ENCODE results near the gene KCNA1.
"Not testable (repeated sequence)": the region's sequence is repeated elsewhere in the genome, so short reads cannot be mapped to it uniquely, and the experiment has no call there.

Gene KCNA1

DNA sequence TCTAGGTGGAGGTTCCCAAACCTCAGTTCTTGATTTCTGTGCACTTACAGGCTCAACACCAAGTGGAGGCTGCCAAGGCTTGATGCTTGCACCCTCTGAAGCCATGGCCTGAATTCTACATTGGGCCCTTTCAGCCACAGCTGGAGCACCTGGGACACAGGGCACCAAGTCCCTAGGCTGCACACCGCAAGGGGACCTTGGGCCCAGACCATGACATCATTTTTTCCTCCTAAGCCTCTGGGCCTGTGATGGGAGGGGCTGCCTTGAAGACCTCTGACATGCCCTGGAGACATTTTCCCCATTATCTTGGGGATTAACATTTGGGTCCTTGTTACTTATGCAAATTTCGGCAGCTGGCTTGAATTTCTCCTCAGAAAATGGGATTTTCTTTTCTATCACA, 30.2 kb upstream of the KCNA1 start:
- H3K4me1 ChIP-seq (ENCODE audit: control insufficient read depth, insufficient read depth, low read length); H3K27me3 ChIP-seq (ENCODE audit: control insufficient read depth, insufficient read depth, low read length); H3K27ac ChIP-seq (ENCODE audit: low read length); DNase-seq (ENCODE audit: low read depth, low spot score); H3K36me3 ChIP-seq (ENCODE audit: control insufficient read depth, insufficient read depth, low read length); H3K9me3 ChIP-seq (ENCODE audit: control insufficient read depth, insufficient read depth, low read length); H3K4me3 ChIP-seq (ENCODE audit: low read length): not testable (repeated sequence)
- no CpG with 5 or more reads among the region's 2 CpGs for WGBS (ENCODE audit: insufficient coverage, insufficient read length)

DNA sequence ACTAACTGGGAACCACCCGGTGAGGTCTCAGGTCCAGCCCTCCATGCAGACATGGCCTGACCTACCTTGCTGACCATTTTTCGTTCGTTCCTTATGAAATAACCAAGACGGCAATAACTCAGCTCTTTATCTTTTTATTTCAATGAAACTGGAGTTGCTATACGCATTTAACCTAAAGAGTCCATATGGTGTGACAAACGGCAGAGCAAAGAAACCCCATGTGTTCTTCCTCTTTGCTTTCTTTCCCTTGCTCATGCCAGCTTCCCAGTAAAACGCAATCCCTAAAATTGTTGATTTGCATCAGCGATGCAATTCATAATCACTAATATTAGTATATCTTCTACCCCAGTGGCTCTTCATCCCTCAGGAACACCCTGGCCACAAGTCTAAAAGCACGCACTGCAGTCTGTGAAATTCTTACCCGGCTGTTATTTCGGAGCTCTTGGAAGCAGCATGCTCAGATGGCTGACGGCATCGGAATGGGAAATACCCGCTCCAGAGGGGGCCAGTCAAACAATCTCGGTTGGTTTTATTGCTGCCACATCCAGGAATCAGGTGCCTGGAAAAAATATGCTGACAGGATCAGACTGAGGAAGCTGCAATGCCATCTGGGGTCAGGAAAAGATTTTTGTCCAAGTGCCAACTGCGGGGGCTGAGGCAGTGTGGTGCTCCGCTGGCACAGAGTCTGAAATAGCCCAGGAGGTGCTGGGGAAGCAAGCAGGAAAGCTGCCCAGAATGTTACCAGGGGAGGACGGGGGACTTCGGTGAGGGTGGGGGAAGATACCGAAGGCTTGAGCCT, 28.2 kb upstream of the KCNA1 start:
- no peaks in the 10 kb centered on the region for H3K4me1 ChIP-seq (ENCODE audit: control insufficient read depth, insufficient read depth, low read length)
- no peak overlapping the region for H3K4me3 ChIP-seq (ENCODE audit: low read length)
- no peak overlapping the region for H3K27ac ChIP-seq (ENCODE audit: low read length)
- no peaks in the 10 kb centered on the region for H3K9me3 ChIP-seq (ENCODE audit: control insufficient read depth, insufficient read depth, low read length)
- DNase-seq (ENCODE audit: low read depth, low spot score) = no peak
- no CpG with 5 or more reads among the region's 20 CpGs for WGBS (ENCODE audit: insufficient coverage, insufficient read length)
- H3K27me3 ChIP-seq (ENCODE audit: control insufficient read depth, insufficient read depth, low read length) = no peaks in the 10 kb centered on the region
- H3K36me3 ChIP-seq (ENCODE audit: control insufficient read depth, insufficient read depth, low read length) = no peaks in the 10 kb centered on the region

DNA sequence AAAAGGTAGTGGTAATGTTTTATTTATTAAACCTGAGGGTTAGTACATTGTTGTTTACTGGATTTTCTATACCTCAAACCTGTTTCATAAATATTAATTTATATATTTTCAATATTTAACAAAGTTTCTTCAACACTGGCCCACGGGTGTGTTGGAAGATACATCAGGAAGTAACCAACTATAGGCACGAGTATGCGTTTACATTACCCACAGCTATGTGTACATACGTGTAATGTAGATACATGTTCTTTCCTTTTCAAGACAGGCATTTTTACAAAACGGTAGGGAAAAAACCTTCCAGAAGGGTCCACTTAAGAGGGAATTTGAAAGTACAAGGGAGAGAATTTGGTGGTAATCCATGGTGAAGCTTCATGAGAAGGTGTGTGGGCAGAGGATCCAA, 17.8 kb upstream of the KCNA1 start:
- no CpG with 5 or more reads among the region's 5 CpGs for WGBS (ENCODE audit: insufficient coverage, insufficient read length)
- Histone ChIP-seq H3K36me3 (ENCODE audit: control insufficient read depth, insufficient read depth, low read length) (no peaks in the 10 kb centered on the region), H3K27ac (ENCODE audit: low read length) (no peak overlapping the region), H3K4me1 (ENCODE audit: control insufficient read depth, insufficient read depth, low read length) (no peaks in the 10 kb centered on the region), H3K27me3 (ENCODE audit: control insufficient read depth, insufficient read depth, low read length) (no peaks in the 10 kb centered on the region), H3K9me3 (ENCODE audit: control insufficient read depth, insufficient read depth, low read length) (no peaks in the 10 kb centered on the region), H3K4me3 (ENCODE audit: low read length) (no peak overlapping the region)
- no peak for DNase-seq (ENCODE audit: low read depth, low spot score)

DNA sequence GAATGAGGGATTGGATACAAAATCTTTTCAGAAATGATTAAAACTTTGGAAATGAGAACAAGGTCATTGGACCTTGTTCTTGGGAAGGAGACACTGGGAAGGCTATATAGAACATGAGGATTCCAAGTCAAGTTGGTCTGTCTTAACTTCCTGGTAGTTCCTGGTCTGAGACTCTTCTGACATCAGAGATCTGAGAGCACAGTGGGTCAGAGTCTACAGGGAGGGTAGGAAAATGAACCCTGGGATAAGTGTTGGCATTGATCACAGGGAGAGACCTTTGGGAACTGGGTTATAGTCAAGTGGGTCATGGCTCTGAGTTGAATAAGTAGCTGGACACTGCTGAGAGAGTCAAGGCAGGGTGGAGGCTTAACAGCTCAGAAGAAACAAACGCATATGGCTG, 17.3 kb upstream of the KCNA1 start:
- Histone ChIP-seq H3K36me3 (ENCODE audit: control insufficient read depth, insufficient read depth, low read length) (no peaks in the 10 kb centered on the region), H3K4me3 (ENCODE audit: low read length) (no peak overlapping the region), H3K27ac (ENCODE audit: low read length) (no peak overlapping the region), H3K4me1 (ENCODE audit: control insufficient read depth, insufficient read depth, low read length) (no peaks in the 10 kb centered on the region), H3K27me3 (ENCODE audit: control insufficient read depth, insufficient read depth, low read length) (no peaks in the 10 kb centered on the region), H3K9me3 (ENCODE audit: control insufficient read depth, insufficient read depth, low read length) (no peaks in the 10 kb centered on the region)
- no peak for DNase-seq (ENCODE audit: low read depth, low spot score)
- WGBS (ENCODE audit: insufficient coverage, insufficient read length) = no CpG with 5 or more reads among the region's 1 CpG

DNA sequence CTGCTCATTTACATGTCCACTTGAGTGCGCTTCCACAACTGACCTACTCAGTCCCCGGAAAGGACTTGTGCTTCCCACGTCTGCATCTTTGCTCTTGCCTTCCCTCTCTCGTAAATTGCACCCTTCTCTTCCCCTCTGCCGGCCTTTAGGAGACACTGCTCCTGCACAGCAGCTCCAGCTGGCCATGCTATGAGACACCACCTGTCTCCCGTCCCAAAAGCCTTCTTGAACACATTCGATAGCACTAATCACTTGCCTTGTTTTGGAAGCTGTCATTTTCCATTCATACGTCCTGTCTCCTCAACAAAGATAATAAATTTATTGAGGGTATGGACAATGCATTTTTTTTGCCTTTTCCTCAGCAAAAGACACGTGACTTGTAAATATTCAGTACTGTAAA, 15.7 kb upstream of the KCNA1 start:
- H3K4me1 ChIP-seq (ENCODE audit: control insufficient read depth, insufficient read depth, low read length) = no peaks in the 10 kb centered on the region
- no peak overlapping the region for H3K4me3 ChIP-seq (ENCODE audit: low read length)
- WGBS (ENCODE audit: insufficient coverage, insufficient read length) = no CpG with 5 or more reads among the region's 9 CpGs
- no peaks in the 10 kb centered on the region for H3K27me3 ChIP-seq (ENCODE audit: control insufficient read depth, insufficient read depth, low read length)
- no peak for DNase-seq (ENCODE audit: low read depth, low spot score)
- no peaks in the 10 kb centered on the region for H3K36me3 ChIP-seq (ENCODE audit: control insufficient read depth, insufficient read depth, low read length)
- no peak overlapping the region for H3K27ac ChIP-seq (ENCODE audit: low read length)
- H3K9me3 ChIP-seq (ENCODE audit: control insufficient read depth, insufficient read depth, low read length) = no peaks in the 10 kb centered on the region

DNA sequence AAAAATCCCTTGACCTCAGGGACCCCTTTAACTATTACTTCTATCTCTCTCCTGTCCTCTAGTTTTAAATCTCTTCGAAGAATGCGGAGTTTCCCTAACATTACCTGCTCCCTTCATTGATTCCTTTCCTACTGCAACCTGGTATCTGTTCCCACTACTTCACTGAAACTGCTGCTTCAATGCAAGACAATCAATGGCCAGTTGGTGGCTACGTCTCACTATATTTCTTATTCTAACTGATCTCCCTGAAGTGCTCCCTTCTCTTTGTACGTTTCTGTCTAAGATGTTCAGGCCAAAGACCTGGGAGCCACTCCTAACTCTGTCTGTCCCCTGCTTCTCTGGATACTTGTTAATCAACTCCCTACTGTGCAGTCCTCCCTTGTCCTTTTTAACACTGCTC, 10.3 kb upstream of the KCNA1 start:
- H3K4me1 ChIP-seq (ENCODE audit: control insufficient read depth, insufficient read depth, low read length) = no peaks in the 10 kb centered on the region
- no peak for DNase-seq (ENCODE audit: low read depth, low spot score)
- H3K4me3 ChIP-seq (ENCODE audit: low read length) = no peak overlapping the region
- H3K9me3 ChIP-seq (ENCODE audit: control insufficient read depth, insufficient read depth, low read length) = no peaks in the 10 kb centered on the region
- H3K36me3 ChIP-seq (ENCODE audit: control insufficient read depth, insufficient read depth, low read length) = no peaks in the 10 kb centered on the region
- WGBS (ENCODE audit: insufficient coverage, insufficient read length) = no CpG with 5 or more reads among the region's 4 CpGs
- H3K27ac ChIP-seq (ENCODE audit: low read length) = no peak overlapping the region
- H3K27me3 ChIP-seq (ENCODE audit: control insufficient read depth, insufficient read depth, low read length) = no peaks in the 10 kb centered on the region

DNA sequence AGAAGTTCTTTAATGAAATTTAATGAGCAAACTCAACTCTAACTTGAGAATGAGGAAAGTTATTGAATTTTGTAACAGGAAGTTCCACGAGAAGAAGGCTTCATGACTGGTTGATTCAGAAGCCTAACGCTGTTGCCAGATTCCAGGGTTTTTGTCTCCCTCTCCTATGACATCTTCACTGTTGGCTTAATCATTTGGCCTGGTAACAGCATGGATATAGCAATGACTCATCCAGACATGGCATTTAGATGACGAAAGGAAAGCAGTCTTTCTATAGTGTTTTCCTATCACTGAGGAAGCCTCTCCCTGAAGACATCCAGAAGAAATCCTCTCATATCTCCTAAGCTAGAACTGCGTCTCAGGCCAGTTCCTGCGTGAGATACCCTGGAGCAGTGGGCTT, 9.4 kb upstream of the KCNA1 start:
- Histone ChIP-seq H3K4me3 (ENCODE audit: low read length) (no peak overlapping the region), H3K9me3 (ENCODE audit: control insufficient read depth, insufficient read depth, low read length) (no peaks in the 10 kb centered on the region), H3K36me3 (ENCODE audit: control insufficient read depth, insufficient read depth, low read length) (no peaks in the 10 kb centered on the region), H3K27me3 (ENCODE audit: control insufficient read depth, insufficient read depth, low read length) (no peaks in the 10 kb centered on the region), H3K27ac (ENCODE audit: low read length) (no peak overlapping the region), H3K4me1 (ENCODE audit: control insufficient read depth, insufficient read depth, low read length) (no peaks in the 10 kb centered on the region)
- no peak for DNase-seq (ENCODE audit: low read depth, low spot score)
- no CpG with 5 or more reads among the region's 5 CpGs for WGBS (ENCODE audit: insufficient coverage, insufficient read length)

DNA sequence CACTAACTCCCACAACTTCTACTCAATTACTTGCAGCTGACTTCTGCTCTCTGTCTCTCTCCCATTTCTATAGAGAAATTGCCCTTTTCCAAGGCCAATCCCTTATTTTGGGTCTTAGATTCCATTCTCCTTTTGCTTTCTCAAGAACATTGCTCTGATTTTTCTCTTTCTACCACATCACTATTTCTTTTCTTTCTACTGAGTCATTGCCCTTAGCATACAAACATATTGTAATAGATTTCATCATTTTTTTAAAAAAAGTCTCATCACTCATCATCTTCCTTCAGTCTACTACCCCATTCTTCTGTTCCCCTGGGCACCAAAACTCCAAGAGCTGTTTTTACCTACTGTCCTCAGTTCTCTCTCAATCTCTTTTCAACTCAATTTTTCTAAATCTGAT, 4.4 kb upstream of the KCNA1 start:
- H3K27me3 ChIP-seq (ENCODE audit: control insufficient read depth, insufficient read depth, low read length) = peaks cover 13% of the 10 kb centered on the region
- H3K9me3 ChIP-seq (ENCODE audit: control insufficient read depth, insufficient read depth, low read length) = no peaks in the 10 kb centered on the region
- H3K4me1 ChIP-seq (ENCODE audit: control insufficient read depth, insufficient read depth, low read length) = peaks cover 2% of the 10 kb centered on the region; the same call in 1 of the 2 replicates
- H3K36me3 ChIP-seq (ENCODE audit: control insufficient read depth, insufficient read depth, low read length) = no peaks in the 10 kb centered on the region
- H3K4me3 ChIP-seq (ENCODE audit: low read length) = no peak overlapping the region
- no peak for DNase-seq (ENCODE audit: low read depth, low spot score)
- H3K27ac ChIP-seq (ENCODE audit: low read length) = no peak overlapping the region

DNA sequence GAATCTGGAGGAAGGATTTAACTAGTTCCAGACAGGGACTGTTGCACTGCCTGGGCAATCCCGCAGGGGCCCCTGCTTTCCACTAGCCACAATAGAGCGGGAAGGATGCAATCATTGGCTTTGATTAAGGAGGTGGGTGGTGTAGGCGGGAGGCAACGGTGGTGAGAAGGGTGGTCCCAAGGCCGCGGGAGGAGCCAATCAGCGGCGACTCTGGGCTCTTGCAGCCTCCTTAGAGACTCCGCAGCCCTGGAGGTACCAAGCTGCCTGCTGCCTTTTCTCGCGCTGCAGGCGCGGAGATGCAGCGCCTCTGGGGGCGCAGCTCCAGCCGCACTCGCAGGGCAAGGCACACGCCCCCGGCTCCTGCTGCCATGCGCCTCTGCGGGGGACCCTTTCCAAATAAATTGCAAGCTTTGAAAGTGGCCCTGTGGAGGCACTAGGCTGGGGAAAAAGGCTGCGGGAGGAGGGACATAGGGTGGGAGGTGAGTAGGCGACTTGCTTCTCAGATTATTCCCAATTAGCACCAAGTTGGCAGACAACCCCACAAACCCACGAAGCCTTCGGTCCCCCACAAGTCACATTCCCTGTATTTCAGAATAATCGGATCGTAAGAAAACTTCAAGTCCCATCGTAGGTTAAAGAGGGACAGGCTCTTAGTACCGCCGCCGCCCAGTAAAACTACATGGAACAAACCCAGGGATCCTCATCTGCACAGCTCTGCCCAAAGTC, 858 bp upstream of the KCNA1 start:
- peaks cover 2% of the 10 kb centered on the region; the same call in 1 of the 2 replicates for H3K4me1 ChIP-seq (ENCODE audit: control insufficient read depth, insufficient read depth, low read length)
- H3K36me3 ChIP-seq (ENCODE audit: control insufficient read depth, insufficient read depth, low read length) = no peaks in the 10 kb centered on the region
- WGBS (ENCODE audit: insufficient coverage, insufficient read length) = no CpG with 5 or more reads among the region's 31 CpGs
- H3K27me3 ChIP-seq (ENCODE audit: control insufficient read depth, insufficient read depth, low read length) = peaks cover 33% of the 10 kb centered on the region
- DNase-seq (ENCODE audit: low read depth, low spot score) = peak; percentile 81
- H3K9me3 ChIP-seq (ENCODE audit: control insufficient read depth, insufficient read depth, low read length) = no peaks in the 10 kb centered on the region
- no peak overlapping the region for H3K27ac ChIP-seq (ENCODE audit: low read length)
- H3K4me3 ChIP-seq (ENCODE audit: low read length) = peak overlapping the region; percentile 38; the same call in 1 of the 2 replicates

DNA sequence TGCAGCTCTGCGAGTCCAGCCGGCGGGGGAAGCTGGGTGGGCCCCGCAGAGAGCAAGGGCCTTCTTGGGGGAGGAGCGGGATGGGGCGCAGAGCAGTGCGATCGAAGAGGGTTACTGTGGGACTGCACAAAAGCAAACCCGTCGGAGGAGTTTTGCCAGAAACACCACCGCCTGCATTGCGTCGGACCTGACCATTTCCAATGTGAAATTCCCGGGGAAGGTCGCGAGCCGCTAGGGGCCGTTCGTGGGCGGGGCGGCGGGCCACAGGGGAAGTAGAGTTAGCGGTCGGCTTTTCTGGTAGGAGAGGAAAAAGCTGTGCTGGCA, 333 bp upstream of the KCNA1 start:
- no peaks in the 10 kb centered on the region for H3K36me3 ChIP-seq (ENCODE audit: control insufficient read depth, insufficient read depth, low read length)
- H3K27me3 ChIP-seq (ENCODE audit: control insufficient read depth, insufficient read depth, low read length) = peaks cover 33% of the 10 kb centered on the region
- H3K4me3 ChIP-seq (ENCODE audit: low read length) = peak overlapping the region; percentile 38; the same call in 1 of the 2 replicates
- H3K27ac ChIP-seq (ENCODE audit: low read length) = no peak overlapping the region
- WGBS (ENCODE audit: insufficient coverage, insufficient read length) = no CpG with 5 or more reads among the region's 24 CpGs
- no peaks in the 10 kb centered on the region for H3K9me3 ChIP-seq (ENCODE audit: control insufficient read depth, insufficient read depth, low read length)
- no peak for DNase-seq (ENCODE audit: low read depth, low spot score)
- H3K4me1 ChIP-seq (ENCODE audit: control insufficient read depth, insufficient read depth, low read length) = peaks cover 2% of the 10 kb centered on the region; the same call in 1 of the 2 replicates

All from iPS DF 6.9 (cell line).